Hepatocyte (in vitro differentiated cells): ENCODE results near the gene RCOR2. TPM values are rescaled to one million over a fixed set of nuclear protein-coding genes. Genes with fewer than 3 reads are reported as not detected.

Experiments used
- DNase-seq: peaks from one replicate; pipeline ENCODE4 v3.0.0-alpha.2; 2016; ENCODE audit warnings: low spot score
- H2AFZ ChIP-seq: fragments of 200-600 bp; sonication (generic); 2 replicates; pipeline ENCODE4 v1.6.0; 2016; ENCODE audit warnings: antibody characterized with exemption, mild to moderate bottlenecking
- H3K27ac ChIP-seq: fragments of 200-600 bp; sonication (generic); 2 replicates; pipeline ENCODE4 v1.5.1; 2016; ENCODE audit warnings: mild to moderate bottlenecking
- H3K27me3 ChIP-seq: fragments of 200-600 bp; sonication (generic); 2 replicates; pipeline ENCODE4 v1.6.1; 2016
- H3K36me3 ChIP-seq: fragments of 200-600 bp; sonication (generic); replicated peaks from 2 replicates; pipeline ENCODE4 v1.5.1; 2016; ENCODE audit warnings: low read depth; ENCODE audit not compliant: insufficient read depth
- H3K4me1 ChIP-seq: fragments of 200-600 bp; sonication (generic); 2 replicates; pipeline ENCODE4 v1.5.1; 2016; ENCODE audit warnings: mild to moderate bottlenecking, moderate library complexity; ENCODE audit not compliant: insufficient read depth
- H3K4me2 ChIP-seq: fragments of 200-600 bp; sonication (generic); 2 replicates; pipeline ENCODE4 v1.6.0; 2016
- H3K4me3 ChIP-seq: fragments of 200-600 bp; sonication (generic); 2 replicates; pipeline ENCODE4 v1.5.1; 2016; ENCODE audit warnings: mild to moderate bottlenecking
- H3K79me2 ChIP-seq: fragments of 200-600 bp; sonication (generic); 2 replicates; pipeline ENCODE4 v1.6.0; 2017; ENCODE audit warnings: mild to moderate bottlenecking
- H3K9me2 ChIP-seq: fragments of 200-600 bp; sonication (generic); replicated peaks from 2 replicates; pipeline ENCODE4 v1.6.0; 2017; ENCODE audit warnings: mild to moderate bottlenecking; ENCODE audit not compliant: insufficient read depth
- H3K9me3 ChIP-seq: fragments of 200-600 bp; sonication (generic); 2 replicates; pipeline ENCODE4 v1.5.1; 2016; ENCODE audit warnings: low read depth, mild to moderate bottlenecking
- H4K20me1 ChIP-seq: fragments of 200-600 bp; sonication (generic); 2 replicates; pipeline ENCODE4 v1.6.0; 2016; ENCODE audit warnings: mild to moderate bottlenecking; ENCODE audit not compliant: insufficient read depth, poor library complexity, severe bottlenecking
- EZH2 ChIP-seq: fragments of 200-600 bp; sonication (generic); IDR thresholded peaks from 2 replicates; pipeline ENCODE4 v1.6.1; 2016; ENCODE audit warnings: antibody characterized with exemption, mild to moderate bottlenecking, borderline replicate concordance
- EZH2phosphoT487 ChIP-seq: fragments of 200-600 bp; sonication (generic); IDR thresholded peaks from one replicate; pipeline ENCODE4 v1.6.1; 2018; ENCODE audit warnings: antibody characterized with exemption, mild to moderate bottlenecking, low read depth, moderate library complexity; ENCODE audit not compliant: unreplicated experiment, severe bottlenecking
- WGBS: methylation state at CpG from one replicate; pipeline ENCODE4 v1.1.6; 2016; ENCODE audit warnings: low lambda C conversion rate; ENCODE audit errors: missing lambda C conversion rate; 5-methylcytosine and 5-hydroxymethylcytosine counted together
- polyA plus RNA-seq: library from polyadenylated mRNA; unstranded; fragments of >200 nt; fragmentation: Nextera tagmentation; extraction: Ambion mirVana; gene quantifications from 2 replicates; pipeline ENCODE4 v1.2.1, GENCODE V29; 2016
- total RNA-seq: library from RNA; depleted of rRNA; stranded (reverse); fragments of >200 nt; gene quantifications from 2 replicates; pipeline ENCODE4 v1.2.3, GENCODE V29; 2014
- TF ChIP-seq, protein P1 (sequence below): fragments of 200-600 bp; sonication (generic); IDR thresholded peaks from 2 replicates; pipeline ENCODE4 v1.5.1; 2016; ENCODE audit warnings: antibody characterized with exemption, mild to moderate bottlenecking; ENCODE audit not compliant: poor library complexity

RCOR2 gene
- total and polyA plus RNA-seq, 2 experiments from 2014 or later = 3.5 to 4.3 TPM

DNA sequence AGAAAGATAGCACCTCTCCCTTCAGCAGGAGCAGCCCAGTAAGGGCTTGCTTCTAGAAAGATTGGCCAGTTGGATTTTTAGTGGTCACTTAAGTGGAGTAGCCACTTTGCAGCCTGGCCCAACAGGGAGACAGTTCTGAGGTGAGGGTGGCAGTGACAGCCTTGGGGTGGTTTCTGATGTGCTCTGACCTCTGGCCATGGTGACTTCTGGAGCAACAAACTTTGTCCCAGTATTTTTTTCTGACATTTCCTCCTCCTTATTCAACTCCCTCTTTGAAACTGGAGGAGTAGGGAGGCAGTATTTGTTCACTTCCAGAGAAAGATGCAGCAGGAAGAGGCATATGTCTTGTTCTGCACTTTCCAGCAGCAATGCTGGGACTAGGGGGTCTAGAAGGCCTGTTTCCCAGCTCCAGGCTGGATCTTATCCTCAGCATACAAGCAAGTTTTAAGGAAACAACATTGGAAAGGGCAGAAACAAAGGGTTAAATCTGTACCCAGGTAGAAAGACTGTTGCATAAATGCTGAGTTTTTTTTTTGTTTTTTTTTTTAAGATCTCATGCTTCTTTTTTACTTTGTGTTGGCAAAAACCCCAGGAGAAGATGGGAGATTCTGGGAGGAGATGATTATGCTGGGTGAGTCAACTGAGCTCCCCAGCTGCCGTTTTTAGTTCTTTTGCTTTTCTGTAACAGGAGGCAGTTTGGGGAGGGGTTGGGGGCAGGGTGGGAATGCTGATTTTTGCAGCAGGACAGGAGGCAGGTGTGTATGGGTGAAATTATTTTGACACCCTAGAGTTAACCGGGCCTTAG, 37.2 kb downstream of the RCOR2 start:
- WGBS = 59% methylated on average over 2 of the region's 2 CpGs
- Histone ChIP-seq H3K27me3 (no peaks in the 10 kb centered on the region), H3K9me2 (no peaks in the 10 kb centered on the region), H3K79me2 (peaks cover 99% of the 10 kb centered on the region), H3K9me3 (no peaks in the 10 kb centered on the region), H3K27ac (no peak overlapping the region), H3K4me2 (no peak overlapping the region), H3K36me3 (no peaks in the 10 kb centered on the region), H4K20me1 (peaks cover 64% of the 10 kb centered on the region), H2AFZ (no peak overlapping the region), H3K4me1 (peaks cover 24% of the 10 kb centered on the region), H3K4me3 (no peak overlapping the region)
- TF ChIP-seq, protein P1, sequence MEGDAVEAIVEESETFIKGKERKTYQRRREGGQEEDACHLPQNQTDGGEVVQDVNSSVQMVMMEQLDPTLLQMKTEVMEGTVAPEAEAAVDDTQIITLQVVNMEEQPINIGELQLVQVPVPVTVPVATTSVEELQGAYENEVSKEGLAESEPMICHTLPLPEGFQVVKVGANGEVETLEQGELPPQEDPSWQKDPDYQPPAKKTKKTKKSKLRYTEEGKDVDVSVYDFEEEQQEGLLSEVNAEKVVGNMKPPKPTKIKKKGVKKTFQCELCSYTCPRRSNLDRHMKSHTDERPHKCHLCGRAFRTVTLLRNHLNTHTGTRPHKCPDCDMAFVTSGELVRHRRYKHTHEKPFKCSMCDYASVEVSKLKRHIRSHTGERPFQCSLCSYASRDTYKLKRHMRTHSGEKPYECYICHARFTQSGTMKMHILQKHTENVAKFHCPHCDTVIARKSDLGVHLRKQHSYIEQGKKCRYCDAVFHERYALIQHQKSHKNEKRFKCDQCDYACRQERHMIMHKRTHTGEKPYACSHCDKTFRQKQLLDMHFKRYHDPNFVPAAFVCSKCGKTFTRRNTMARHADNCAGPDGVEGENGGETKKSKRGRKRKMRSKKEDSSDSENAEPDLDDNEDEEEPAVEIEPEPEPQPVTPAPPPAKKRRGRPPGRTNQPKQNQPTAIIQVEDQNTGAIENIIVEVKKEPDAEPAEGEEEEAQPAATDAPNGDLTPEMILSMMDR = no peak
- TF ChIP-seq EZH2 (no peak), EZH2phosphoT487 (no peak)
- no peak for DNase-seq

DNA sequence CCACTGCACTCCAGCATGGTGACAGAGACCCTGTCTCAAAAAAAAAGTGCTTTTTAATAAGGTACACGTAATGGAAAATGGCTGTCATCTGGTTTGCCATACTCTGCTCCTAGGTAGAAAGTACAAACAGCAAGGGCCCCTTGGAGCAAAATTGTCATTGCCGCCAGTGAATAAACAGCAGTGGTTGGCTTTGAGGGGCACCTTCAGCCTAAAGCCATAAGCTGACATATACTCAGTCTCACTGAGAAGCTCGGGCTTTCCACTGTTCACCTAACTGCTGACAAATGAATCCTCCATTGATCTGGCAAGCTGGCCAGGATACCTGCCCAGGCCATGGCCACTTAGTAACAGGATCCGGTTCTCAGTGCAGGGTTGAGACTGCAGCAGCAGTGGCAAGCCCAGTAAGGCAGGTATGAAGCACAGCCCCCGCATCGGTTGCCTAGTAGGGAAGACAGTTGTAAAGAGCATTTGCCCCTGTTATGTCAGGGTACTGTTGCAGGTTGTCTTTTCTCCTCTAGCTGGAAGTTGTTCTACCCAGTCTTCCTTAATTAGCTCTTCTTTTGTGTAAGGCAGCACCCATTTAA, 39.2 kb downstream of the RCOR2 start:
- no peaks in the 10 kb centered on the region for H3K9me3 ChIP-seq
- DNase-seq = no peak
- peaks cover 99% of the 10 kb centered on the region for H3K79me2 ChIP-seq
- peaks cover 66% of the 10 kb centered on the region for H4K20me1 ChIP-seq
- TF ChIP-seq EZH2 (no peak), EZH2phosphoT487 (no peak)
- TF ChIP-seq, protein P1 = no peak
- H2AFZ ChIP-seq = no peak overlapping the region
- no peaks in the 10 kb centered on the region for H3K9me2 ChIP-seq
- no peak overlapping the region for H3K4me2 ChIP-seq
- no peak overlapping the region for H3K27ac ChIP-seq
- 86% methylated on average over 6 of the region's 6 CpGs for WGBS
- H3K4me1 ChIP-seq = peaks cover 37% of the 10 kb centered on the region
- H3K27me3 ChIP-seq = no peaks in the 10 kb centered on the region
- H3K4me3 ChIP-seq = no peak overlapping the region
- H3K36me3 ChIP-seq = no peaks in the 10 kb centered on the region

DNA sequence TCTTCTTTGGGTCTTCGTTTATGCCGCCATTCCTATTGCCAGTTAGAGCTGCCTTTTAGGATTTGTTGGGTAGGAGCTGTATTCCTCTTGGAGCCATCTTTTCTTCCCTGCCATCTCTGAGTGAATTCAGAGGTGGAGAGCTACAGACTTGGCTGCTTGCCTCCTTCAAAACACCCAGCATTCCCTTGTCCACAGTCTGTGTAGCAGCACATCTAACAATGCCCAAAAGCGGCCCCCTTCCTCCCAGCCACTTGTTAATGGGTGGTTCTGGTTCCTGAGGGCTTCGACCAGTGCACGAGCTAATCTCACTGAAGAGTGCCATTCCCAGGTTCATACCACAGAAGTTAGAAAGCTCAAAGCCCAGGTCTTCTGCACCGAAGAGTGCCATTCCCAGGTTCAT, 40.3 kb downstream of the RCOR2 start:
- H3K36me3 ChIP-seq = no peaks in the 10 kb centered on the region
- WGBS = 92% methylated on average over 6 of the region's 6 CpGs
- H3K4me2 ChIP-seq = no peak overlapping the region
- H3K9me2 ChIP-seq = no peaks in the 10 kb centered on the region
- H4K20me1 ChIP-seq = peaks cover 58% of the 10 kb centered on the region
- no peaks in the 10 kb centered on the region for H3K9me3 ChIP-seq
- peaks cover 43% of the 10 kb centered on the region for H3K4me1 ChIP-seq
- TF ChIP-seq EZH2phosphoT487 = no peak
- H3K4me3 ChIP-seq = no peak overlapping the region
- H3K79me2 ChIP-seq = peaks cover 88% of the 10 kb centered on the region
- no peak for DNase-seq
- H3K27ac ChIP-seq = no peak overlapping the region
- no peaks in the 10 kb centered on the region for H3K27me3 ChIP-seq
- H2AFZ ChIP-seq = no peak overlapping the region

DNA sequence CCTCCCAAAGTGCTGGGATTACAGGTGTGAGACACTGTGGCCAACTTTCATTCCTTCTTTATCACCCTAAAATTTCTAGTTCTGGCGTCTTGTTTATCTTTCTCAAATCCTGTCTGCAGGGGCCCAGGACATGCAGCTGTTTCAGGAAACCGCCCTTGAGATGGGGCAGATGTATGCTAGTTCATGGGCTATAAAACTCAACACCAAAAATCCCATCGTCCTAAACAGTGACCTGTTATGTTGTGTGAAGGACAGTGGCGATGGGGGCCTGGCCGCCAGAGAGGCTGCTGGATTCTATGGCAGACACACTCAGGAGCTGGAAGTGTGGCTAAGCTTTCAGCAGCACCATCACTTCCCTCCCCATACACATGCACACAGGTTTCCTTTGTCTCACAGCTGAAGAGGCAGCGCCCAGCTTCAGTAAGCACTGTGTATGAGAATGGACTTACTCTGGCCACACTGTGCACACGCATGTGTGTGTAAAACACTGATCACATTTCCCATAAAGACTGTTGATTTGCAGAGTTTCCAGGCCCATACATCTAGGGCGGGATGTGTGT, 41.4 kb downstream of the RCOR2 start:
- no peaks in the 10 kb centered on the region for H3K9me3 ChIP-seq
- H3K36me3 ChIP-seq = no peaks in the 10 kb centered on the region
- no peaks in the 10 kb centered on the region for H3K27me3 ChIP-seq
- H4K20me1 ChIP-seq = peaks cover 65% of the 10 kb centered on the region
- WGBS = 83% methylated on average over 8 of the region's 8 CpGs
- no peaks in the 10 kb centered on the region for H3K9me2 ChIP-seq
- H2AFZ ChIP-seq = no peak overlapping the region
- TF ChIP-seq EZH2phosphoT487 (no peak), EZH2 (no peak)
- TF ChIP-seq, protein P1 = no peak
- H3K27ac ChIP-seq = peak overlapping the region; percentile 27
- peaks cover 85% of the 10 kb centered on the region for H3K79me2 ChIP-seq
- H3K4me1 ChIP-seq = peaks cover 43% of the 10 kb centered on the region
- no peak for DNase-seq
- no peak overlapping the region for H3K4me3 ChIP-seq
- H3K4me2 ChIP-seq = no peak overlapping the region
